SK-N-SH (cell line): ENCODE data around the gene BNIPL. TPM values are rescaled to one million over a fixed set of nuclear protein-coding genes. Genes with fewer than 3 reads are reported as not detected.

Source experiments
- CTCF ChIA-PET: fragments of 300-600, 350-600 bp; formaldehyde crosslinking; extraction: SDS; loops from one replicate; lab custom pipeline; 2021; lab: Yijun Ruan, JAX
- POLR2A ChIA-PET: fragments of 350-600 bp; sonication (Branson Sonifier 250); formaldehyde crosslinking; extraction: SDS; loops from one replicate; lab custom pipeline; 2020; ENCODE audit warnings: antibody characterized with exemption, inconsistent platforms; lab: Yijun Ruan, JAX
- DNase-seq: peaks from one replicate; pipeline ENCODE4 v3.0.0; 2012
- H2AFZ ChIP-seq: fragments of 200-600 bp; sonication (generic); 2 replicates; pipeline ENCODE4 v1.8.1; 2016; ENCODE audit warnings: antibody characterized with exemption, mild to moderate bottlenecking, low read depth
- H3F3A ChIP-seq: fragments of 200-600 bp; sonication (generic); replicated peaks from 2 replicates; pipeline ENCODE3; 2016; ENCODE audit warnings: antibody characterized with exemption, mild to moderate bottlenecking; ENCODE audit not compliant: insufficient read depth
- H3K27ac ChIP-seq, 2 experiments: fragments of 200-500 bp in 1 of 2; fragments of 200-600 bp in 1 of 2; sonication (Bioruptor generic) in 1 of 2; sonication (generic), shearing (Covaris generic) in 1 of 2; 2 replicates each; pipeline versions ENCODE4 v1.5.1 to v1.6.1; 2014 to 2016; ENCODE audit warnings: low read depth in 2 of 2, inconsistent platforms in 1 of 2, low read length in 1 of 2, mild to moderate bottlenecking in 1 of 2, mixed read lengths in 1 of 2
- H3K27me3 ChIP-seq: fragments of 200-600 bp; sonication (generic), shearing (Covaris generic); 2 replicates; pipeline ENCODE4 v1.6.1; 2016; ENCODE audit warnings: mixed run types; ENCODE audit not compliant: insufficient read depth
- H3K36me3 ChIP-seq, 2 experiments: fragments of 200-500 bp in 1 of 2; fragments of 200-600 bp in 1 of 2; sonication (Bioruptor generic) in 1 of 2; sonication (generic) in 1 of 2; replicated peaks in 1 of 2; 2 replicates each; pipeline versions ENCODE3 to v1.5.1; 2014 to 2016; ENCODE audit warnings: low read length in 1 of 2, mild to moderate bottlenecking in 1 of 2; ENCODE audit not compliant: insufficient read depth in 2 of 2, control insufficient read depth in 1 of 2
- H3K4me1 ChIP-seq, 2 experiments: fragments of 200-500 bp in 1 of 2; fragments of 200-600 bp in 1 of 2; sonication (Bioruptor generic) in 1 of 2; sonication (generic), shearing (Covaris generic) in 1 of 2; 2 replicates each; pipeline versions ENCODE4 v1.5.1 to v1.6.1; 2014 to 2016; ENCODE audit warnings: low read depth in 1 of 2, low read length in 1 of 2, mixed run types in 1 of 2; ENCODE audit not compliant: insufficient read depth in 2 of 2, control insufficient read depth in 1 of 2
- H3K4me2 ChIP-seq: fragments of 200-600 bp; sonication (generic), shearing (Covaris generic); 2 replicates; pipeline ENCODE4 v1.6.1; 2017; ENCODE audit warnings: mixed run types
- H3K4me3 ChIP-seq, 2 experiments: fragments of 200-500 bp in 1 of 2; fragments of 200-600 bp in 1 of 2; sonication (Bioruptor generic) in 1 of 2; sonication (generic), shearing (Covaris generic) in 1 of 2; 2 replicates each; pipeline versions ENCODE4 v1.5.1 to v1.8.1; 2014 to 2016; ENCODE audit warnings: low read depth in 2 of 2, inconsistent platforms in 1 of 2, low read length in 1 of 2, mild to moderate bottlenecking in 1 of 2, mixed read lengths in 1 of 2, moderate library complexity in 1 of 2
- H3K79me2 ChIP-seq: fragments of 200-600 bp; sonication (generic); 2 replicates; pipeline ENCODE4 v1.8.1; 2017; ENCODE audit warnings: mild to moderate bottlenecking; ENCODE audit not compliant: insufficient read depth
- H3K9ac ChIP-seq: fragments of 200-600 bp; sonication (generic); 2 replicates; pipeline ENCODE4 v1.6.1; 2017; ENCODE audit warnings: mixed run types
- H3K9me2 ChIP-seq: fragments of 200-600 bp; sonication (generic); 2 replicates; pipeline ENCODE4 v1.6.1; 2017; ENCODE audit warnings: mixed run types
- H3K9me3 ChIP-seq: fragments of 200-600 bp; sonication (generic); 2 replicates; pipeline ENCODE4 v1.6.1; 2017; ENCODE audit warnings: mixed run types, mild to moderate bottlenecking, moderate library complexity
- H4K20me1 ChIP-seq: fragments of 200-600 bp; sonication (generic); 2 replicates; pipeline ENCODE4 v1.6.1; 2017; ENCODE audit warnings: mild to moderate bottlenecking, mixed run types; ENCODE audit not compliant: insufficient read depth
- ELF1 ChIP-seq: IDR thresholded peaks from 2 replicates; pipeline ENCODE4 v1.4.0; 2012
- EZH2phosphoT487 ChIP-seq: fragments of 200-600 bp; sonication (generic); IDR thresholded peaks from 2 replicates; pipeline ENCODE4 v1.6.1; 2017; ENCODE audit warnings: low read depth, mixed run types, mild to moderate bottlenecking, antibody characterized with exemption, moderate library complexity, borderline replicate concordance
- FOXJ3 ChIP-seq: sonication (generic); formaldehyde crosslinking; IDR thresholded peaks from 2 replicates; pipeline ENCODE4 v1.5.1; 2020; ENCODE audit warnings: mild to moderate bottlenecking, missing genetic modification reagents
- FOXM1 ChIP-seq: IDR thresholded peaks from 2 replicates; pipeline ENCODE4 v1.4.0; 2012; ENCODE audit warnings: low read depth, mild to moderate bottlenecking
- GABPA ChIP-seq: IDR thresholded peaks from 2 replicates; pipeline ENCODE4 v1.4.0; 2012; ENCODE audit warnings: low read depth, mild to moderate bottlenecking
- JUND ChIP-seq: IDR thresholded peaks from 2 replicates; pipeline ENCODE4 v1.4.0; 2012
- MEF2A ChIP-seq: IDR thresholded peaks from 2 replicates; pipeline ENCODE4 v1.4.0; 2012; ENCODE audit warnings: low read depth, borderline replicate concordance
- MXI1 ChIP-seq: IDR thresholded peaks from 2 replicates; pipeline ENCODE4 v1.6.1; 2012; ENCODE audit warnings: mild to moderate bottlenecking, low read depth, low read length, improper control_type of control experiment
- NFIC ChIP-seq: IDR thresholded peaks from 2 replicates; pipeline ENCODE4 v1.4.0; 2012; ENCODE audit warnings: borderline replicate concordance
- POLR2AphosphoS5 ChIP-seq: IDR thresholded peaks from 2 replicates; pipeline ENCODE4 v1.6.1; 2012; ENCODE audit warnings: low read depth, low read length
- RCOR1 ChIP-seq: fragments of 150-350 bp; IDR thresholded peaks from 2 replicates; pipeline ENCODE4 v1.6.1; 2017; ENCODE audit warnings: antibody characterized with exemption, low read length
- RFX5 ChIP-seq: IDR thresholded peaks from 2 replicates; pipeline ENCODE4 v1.6.1; 2012; ENCODE audit warnings: mild to moderate bottlenecking, improper control_type of control experiment, low read length
- RXRA ChIP-seq: IDR thresholded peaks from 2 replicates; pipeline ENCODE4 v1.4.0; 2012; ENCODE audit warnings: low read depth, mild to moderate bottlenecking, borderline replicate concordance
- SIN3A ChIP-seq: IDR thresholded peaks from 2 replicates; pipeline ENCODE4 v1.6.1; 2012; ENCODE audit warnings: low read depth, mild to moderate bottlenecking, low read length, moderate library complexity, borderline replicate concordance
- YY1 ChIP-seq: IDR thresholded peaks from 2 replicates; pipeline ENCODE4 v1.4.0; 2012; ENCODE audit warnings: low read depth, mild to moderate bottlenecking
- WGBS: methylation state at CpG from one replicate; pipeline ENCODE4 v1.1.6; 2017; ENCODE audit warnings: low lambda C conversion rate; 5-methylcytosine and 5-hydroxymethylcytosine counted together
- polyA plus RNA-seq, 3 experiments: library from polyadenylated mRNA; depleted of rRNA; stranded (reverse); fragments of >200 nt; gene quantifications; 2 replicates each; pipeline ENCODE4 v1.2.3, GENCODE V29; 2012
- TF ChIP-seq, protein P1 (sequence below): IDR thresholded peaks from 2 replicates; pipeline ENCODE4 v1.4.0; 2012; ENCODE audit warnings: low read depth
- TF ChIP-seq, protein P2 (sequence below): IDR thresholded peaks from 2 replicates; pipeline ENCODE4; 2012
- TF ChIP-seq, protein P3 (sequence below): IDR thresholded peaks from 2 replicates; pipeline ENCODE4 v1.6.1; 2012; ENCODE audit warnings: mild to moderate bottlenecking, low read depth, low read length, moderate library complexity
- TF ChIP-seq, protein P4 (sequence below): fragments of 150-350 bp; IDR thresholded peaks from 2 replicates; pipeline ENCODE4 v1.6.1; 2016; ENCODE audit warnings: mild to moderate bottlenecking, low read depth, low read length

Gene BNIPL
- polyA plus RNA-seq, 1 of the 3 experiments (the other 2 are of a cell fraction) = 0.12 TPM

DNA sequence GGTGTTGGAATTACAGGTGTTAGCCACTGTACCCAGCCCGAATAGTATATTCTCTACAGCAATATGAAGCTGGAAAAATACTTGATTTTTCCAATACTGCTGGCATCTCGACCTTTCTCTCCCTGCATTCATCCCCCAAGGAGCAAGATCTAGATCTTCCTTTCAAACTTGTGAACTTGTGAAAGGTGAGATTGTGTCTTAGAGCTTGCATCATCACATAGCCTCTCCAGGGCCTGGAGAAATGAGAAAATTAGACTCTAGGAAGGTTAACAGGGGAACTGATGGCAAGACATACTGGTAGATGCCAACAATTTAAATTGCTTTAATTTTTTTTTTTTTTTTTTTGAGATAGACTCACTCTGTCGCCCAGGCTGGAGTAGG lies 26.1 kb upstream of the BNIPL start (continued):
- TF ChIP-seq MEF2A = no peak
- TF ChIP-seq, all 33 proteins: peak for 0

DNA sequence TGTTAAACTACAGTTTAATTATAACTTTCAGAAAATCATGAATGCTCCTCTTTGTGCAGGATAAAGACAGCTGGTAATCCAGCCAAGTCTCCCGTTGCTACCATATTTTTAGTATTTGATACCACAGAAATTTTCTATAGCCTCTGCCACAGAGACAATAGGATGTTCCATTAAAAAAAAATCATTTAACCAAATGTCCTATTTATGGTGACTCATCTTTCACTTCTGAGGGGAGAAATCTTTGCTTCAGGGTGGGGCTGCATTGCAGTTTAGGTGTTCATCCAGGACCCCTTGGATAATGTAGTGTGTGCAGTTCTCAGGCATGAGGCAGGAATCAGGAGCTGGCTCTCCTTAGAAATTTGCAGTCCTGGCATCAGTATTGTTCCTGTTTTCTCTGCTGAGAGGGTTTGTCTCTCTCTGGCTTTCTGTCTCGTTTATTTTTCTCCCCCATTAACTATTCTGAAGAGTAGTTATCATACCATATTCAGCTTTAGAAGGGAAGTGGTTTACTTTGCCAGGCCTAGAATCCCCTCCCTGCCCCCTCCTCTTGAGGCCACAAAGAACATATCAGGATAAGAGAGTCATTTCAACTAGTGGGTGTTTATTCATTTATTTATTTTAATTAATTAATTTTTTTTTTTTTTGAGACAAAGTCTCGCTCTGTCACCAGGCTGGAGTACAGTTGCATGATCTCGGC lies 25.1 kb upstream of the BNIPL start:
- Histone ChIP-seq H3K4me2 (no peak overlapping the region; the same call in 1 of the 2 replicates), H3K36me3 (peaks cover 0 to 3% of the 10 kb centered on the region in 2 experiments), H3K9me3 (no peaks in the 10 kb centered on the region), H3F3A (peaks cover 14% of the 10 kb centered on the region), H3K27ac (peak overlapping the region in 1 of 2 experiments; percentile 14; a peak in 1 of 4 replicates), H2AFZ (no peak overlapping the region), H3K9me2 (no peaks in the 10 kb centered on the region), H3K4me3 (no peak overlapping the region), H3K79me2 (peaks cover 15% of the 10 kb centered on the region; the same call in 1 of the 2 replicates), H4K20me1 (no peaks in the 10 kb centered on the region), H3K9ac (no peak overlapping the region), H3K27me3 (no peaks in the 10 kb centered on the region)
- WGBS = 91% methylated on average over 4 of the region's 4 CpGs
- ChIA-PET POLR2A (no interaction called here), CTCF (interaction anchor here (0.6 to 2.7 kb wide), 5 partner anchors 13 to 1166 kb away, joined by 3 to 13 read pairs (median 3); partner anchors contain the start of gene C1orf56)
- no peak for DNase-seq
- TF ChIP-seq RFX5 = no peak
- no peak for TF ChIP-seq YY1
- no peak for TF ChIP-seq ELF1
- TF ChIP-seq FOXM1 = no peak
- TF ChIP-seq GABPA = no peak
- TF ChIP-seq, protein P1, sequence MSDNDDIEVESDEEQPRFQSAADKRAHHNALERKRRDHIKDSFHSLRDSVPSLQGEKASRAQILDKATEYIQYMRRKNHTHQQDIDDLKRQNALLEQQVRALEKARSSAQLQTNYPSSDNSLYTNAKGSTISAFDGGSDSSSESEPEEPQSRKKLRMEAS = no peak
- TF ChIP-seq JUND = no peak
- TF ChIP-seq FOXJ3 (CRISPR knock-in tag) = no peak
- TF ChIP-seq, protein P2, sequence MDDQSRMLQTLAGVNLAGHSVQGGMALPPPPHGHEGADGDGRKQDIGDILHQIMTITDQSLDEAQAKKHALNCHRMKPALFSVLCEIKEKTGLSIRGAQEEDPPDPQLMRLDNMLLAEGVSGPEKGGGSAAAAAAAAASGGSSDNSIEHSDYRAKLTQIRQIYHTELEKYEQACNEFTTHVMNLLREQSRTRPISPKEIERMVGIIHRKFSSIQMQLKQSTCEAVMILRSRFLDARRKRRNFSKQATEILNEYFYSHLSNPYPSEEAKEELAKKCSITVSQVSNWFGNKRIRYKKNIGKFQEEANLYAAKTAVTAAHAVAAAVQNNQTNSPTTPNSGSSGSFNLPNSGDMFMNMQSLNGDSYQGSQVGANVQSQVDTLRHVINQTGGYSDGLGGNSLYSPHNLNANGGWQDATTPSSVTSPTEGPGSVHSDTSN = no peak
- TF ChIP-seq EZH2phosphoT487 = no peak
- TF ChIP-seq SIN3A = no peak
- no peak for TF ChIP-seq NFIC
- no peak for TF ChIP-seq RXRA
- no peak for TF ChIP-seq MXI1
- TF ChIP-seq RCOR1 = no peak
- TF ChIP-seq, protein P3, sequence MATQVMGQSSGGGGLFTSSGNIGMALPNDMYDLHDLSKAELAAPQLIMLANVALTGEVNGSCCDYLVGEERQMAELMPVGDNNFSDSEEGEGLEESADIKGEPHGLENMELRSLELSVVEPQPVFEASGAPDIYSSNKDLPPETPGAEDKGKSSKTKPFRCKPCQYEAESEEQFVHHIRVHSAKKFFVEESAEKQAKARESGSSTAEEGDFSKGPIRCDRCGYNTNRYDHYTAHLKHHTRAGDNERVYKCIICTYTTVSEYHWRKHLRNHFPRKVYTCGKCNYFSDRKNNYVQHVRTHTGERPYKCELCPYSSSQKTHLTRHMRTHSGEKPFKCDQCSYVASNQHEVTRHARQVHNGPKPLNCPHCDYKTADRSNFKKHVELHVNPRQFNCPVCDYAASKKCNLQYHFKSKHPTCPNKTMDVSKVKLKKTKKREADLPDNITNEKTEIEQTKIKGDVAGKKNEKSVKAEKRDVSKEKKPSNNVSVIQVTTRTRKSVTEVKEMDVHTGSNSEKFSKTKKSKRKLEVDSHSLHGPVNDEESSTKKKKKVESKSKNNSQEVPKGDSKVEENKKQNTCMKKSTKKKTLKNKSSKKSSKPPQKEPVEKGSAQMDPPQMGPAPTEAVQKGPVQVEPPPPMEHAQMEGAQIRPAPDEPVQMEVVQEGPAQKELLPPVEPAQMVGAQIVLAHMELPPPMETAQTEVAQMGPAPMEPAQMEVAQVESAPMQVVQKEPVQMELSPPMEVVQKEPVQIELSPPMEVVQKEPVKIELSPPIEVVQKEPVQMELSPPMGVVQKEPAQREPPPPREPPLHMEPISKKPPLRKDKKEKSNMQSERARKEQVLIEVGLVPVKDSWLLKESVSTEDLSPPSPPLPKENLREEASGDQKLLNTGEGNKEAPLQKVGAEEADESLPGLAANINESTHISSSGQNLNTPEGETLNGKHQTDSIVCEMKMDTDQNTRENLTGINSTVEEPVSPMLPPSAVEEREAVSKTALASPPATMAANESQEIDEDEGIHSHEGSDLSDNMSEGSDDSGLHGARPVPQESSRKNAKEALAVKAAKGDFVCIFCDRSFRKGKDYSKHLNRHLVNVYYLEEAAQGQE = no peak
- TF ChIP-seq, protein P4, sequence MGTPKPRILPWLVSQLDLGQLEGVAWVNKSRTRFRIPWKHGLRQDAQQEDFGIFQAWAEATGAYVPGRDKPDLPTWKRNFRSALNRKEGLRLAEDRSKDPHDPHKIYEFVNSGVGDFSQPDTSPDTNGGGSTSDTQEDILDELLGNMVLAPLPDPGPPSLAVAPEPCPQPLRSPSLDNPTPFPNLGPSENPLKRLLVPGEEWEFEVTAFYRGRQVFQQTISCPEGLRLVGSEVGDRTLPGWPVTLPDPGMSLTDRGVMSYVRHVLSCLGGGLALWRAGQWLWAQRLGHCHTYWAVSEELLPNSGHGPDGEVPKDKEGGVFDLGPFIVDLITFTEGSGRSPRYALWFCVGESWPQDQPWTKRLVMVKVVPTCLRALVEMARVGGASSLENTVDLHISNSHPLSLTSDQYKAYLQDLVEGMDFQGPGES = no peak
- no peak for TF ChIP-seq POLR2AphosphoS5
- no peak for TF ChIP-seq MEF2A
- TF ChIP-seq, all 33 proteins: peak for 0
- H3K4me1 ChIP-seq = peaks cover 6 to 17% of the 10 kb centered on the region in 2 experiments; a peak in 1 of 4 replicates
